Astrocyte of the spinal cord (primary cell): ENCODE results near the gene SLMAP.

Source experiments
- DNase-seq: peaks from one replicate; pipeline ENCODE4 v3.0.0; 2011; ENCODE audit warnings: low read depth, low spot score
- H3K4me3 ChIP-seq: 2 replicates; pipeline ENCODE4 v1.5.1; 2011; ENCODE audit warnings: low read depth, mild to moderate bottlenecking, low read length, moderate library complexity
- CTCF ChIP-seq: IDR thresholded peaks from 2 replicates; pipeline ENCODE4 v1.5.1; 2012; ENCODE audit warnings: low read depth, mild to moderate bottlenecking, low read length, inconsistent platforms
- in situ Hi-C: cut with HindIII; loops from 2 replicates; pipeline ENCODE4 v1.10.0; 2017; ENCODE audit warnings: low sequenced_read_pairs

Gene SLMAP

GRCh38 chr3:57935539-57935938 is 179.4 kb downstream of the SLMAP start:
- no peak for DNase-seq
- TF ChIP-seq CTCF, result no peak
- no peak overlapping the region for H3K4me3 ChIP-seq
- in situ Hi-C loops, result no loop called here

- in situ Hi-C loops, result no loop called here
- H3K4me3 ChIP-seq, result no peak overlapping the region
- no peak for DNase-seq
- no peak for TF ChIP-seq CTCF
Measured at GRCh38 chr3:57937092-57937491, 181.0 kb downstream of the SLMAP start.

- DNase-seq, result no peak
- in situ Hi-C loops, result no loop called here
- H3K4me3 ChIP-seq, result no peak overlapping the region
- no peak for TF ChIP-seq CTCF
Measured at GRCh38 chr3:57939775-57940174, 183.7 kb downstream of the SLMAP start.

- in situ Hi-C loops, result no loop called here
- TF ChIP-seq CTCF, result no peak
- DNase-seq, result no peak
- no peak overlapping the region for H3K4me3 ChIP-seq
Measured at GRCh38 chr3:57942388-57942787, 186.3 kb downstream of the SLMAP start.

- H3K4me3 ChIP-seq, result no peak overlapping the region
- in situ Hi-C loops, result no loop called here
- no peak for TF ChIP-seq CTCF
- no peak for DNase-seq
Measured at GRCh38 chr3:57942872-57943283, 186.8 kb downstream of the SLMAP start.

- in situ Hi-C loops, result no loop called here
- no peak for DNase-seq
- H3K4me3 ChIP-seq, result no peak overlapping the region
- no peak for TF ChIP-seq CTCF
Measured at GRCh38 chr3:57943525-57944495, 187.7 kb downstream of the SLMAP start.
